LNCaP clone FGC (cell line): Measurements from ENCODE around the gene POLR2M.

Experiments
- DNase-seq: peaks from one replicate; pipeline ENCODE4 v3.0.0-alpha.2; 2011; ENCODE audit warnings: low read depth
- H3K4me3 ChIP-seq: 2 replicates; pipeline ENCODE4 v1.5.1; 2011; ENCODE audit warnings: mild to moderate bottlenecking, low read depth, low read length, control low read depth
- TF ChIP-seq, protein P1 (sequence below): IDR thresholded peaks from 2 replicates; pipeline ENCODE4 v1.5.1; 2012; ENCODE audit warnings: mild to moderate bottlenecking; ENCODE audit not compliant: control insufficient read depth, insufficient read depth; ENCODE audit errors: extremely low read depth

Gene POLR2M

GRCh38 chr15:57743424-57743823 is 36.9 kb downstream of the POLR2M start:
- no peak overlapping the region for H3K4me3 ChIP-seq
- DNase-seq, result no peak
- TF ChIP-seq, protein P1, sequence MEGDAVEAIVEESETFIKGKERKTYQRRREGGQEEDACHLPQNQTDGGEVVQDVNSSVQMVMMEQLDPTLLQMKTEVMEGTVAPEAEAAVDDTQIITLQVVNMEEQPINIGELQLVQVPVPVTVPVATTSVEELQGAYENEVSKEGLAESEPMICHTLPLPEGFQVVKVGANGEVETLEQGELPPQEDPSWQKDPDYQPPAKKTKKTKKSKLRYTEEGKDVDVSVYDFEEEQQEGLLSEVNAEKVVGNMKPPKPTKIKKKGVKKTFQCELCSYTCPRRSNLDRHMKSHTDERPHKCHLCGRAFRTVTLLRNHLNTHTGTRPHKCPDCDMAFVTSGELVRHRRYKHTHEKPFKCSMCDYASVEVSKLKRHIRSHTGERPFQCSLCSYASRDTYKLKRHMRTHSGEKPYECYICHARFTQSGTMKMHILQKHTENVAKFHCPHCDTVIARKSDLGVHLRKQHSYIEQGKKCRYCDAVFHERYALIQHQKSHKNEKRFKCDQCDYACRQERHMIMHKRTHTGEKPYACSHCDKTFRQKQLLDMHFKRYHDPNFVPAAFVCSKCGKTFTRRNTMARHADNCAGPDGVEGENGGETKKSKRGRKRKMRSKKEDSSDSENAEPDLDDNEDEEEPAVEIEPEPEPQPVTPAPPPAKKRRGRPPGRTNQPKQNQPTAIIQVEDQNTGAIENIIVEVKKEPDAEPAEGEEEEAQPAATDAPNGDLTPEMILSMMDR, result peak; percentile 30; the same call in 1 of the 2 replicates

- TF ChIP-seq, protein P1, result no peak
- no peak for DNase-seq
- H3K4me3 ChIP-seq, result no peak overlapping the region
These were observed 40.3 kb downstream of the POLR2M start for GRCh38 chr15:57746786-57747185.

- no peak for DNase-seq
- TF ChIP-seq, protein P1, result no peak
- no peak overlapping the region for H3K4me3 ChIP-seq
These were observed 40.8 kb downstream of the POLR2M start for GRCh38 chr15:57747206-57747896.

GRCh38 chr15:57751177-57751800 is 44.8 kb downstream of the POLR2M start:
- H3K4me3 ChIP-seq, result no peak overlapping the region
- TF ChIP-seq, protein P1, result peak; percentile 79
- DNase-seq, result no peak

DNA sequence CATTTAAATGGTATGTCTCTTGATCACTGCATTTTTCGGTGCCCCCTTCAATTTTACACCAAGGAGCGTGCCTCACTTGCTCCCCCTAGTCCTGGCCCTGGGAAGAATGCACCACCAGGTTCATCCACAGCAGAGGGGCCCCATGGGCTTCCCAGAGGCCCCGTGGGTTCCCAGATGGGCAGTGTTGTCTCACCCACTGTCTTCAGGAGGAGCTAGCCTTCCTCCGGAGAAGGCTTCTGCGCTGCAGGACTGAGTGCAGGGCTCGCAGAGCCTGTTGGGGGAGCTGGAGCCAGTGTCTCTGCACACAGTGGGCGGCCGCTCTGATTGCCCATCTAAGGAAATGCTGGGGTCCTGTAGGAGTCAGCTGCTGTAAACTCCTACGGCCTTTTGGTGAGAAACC is 45.9 kb downstream of the POLR2M start:
- no peak for DNase-seq
- H3K4me3 ChIP-seq, result no peak overlapping the region
- TF ChIP-seq, protein P1, result no peak

DNA sequence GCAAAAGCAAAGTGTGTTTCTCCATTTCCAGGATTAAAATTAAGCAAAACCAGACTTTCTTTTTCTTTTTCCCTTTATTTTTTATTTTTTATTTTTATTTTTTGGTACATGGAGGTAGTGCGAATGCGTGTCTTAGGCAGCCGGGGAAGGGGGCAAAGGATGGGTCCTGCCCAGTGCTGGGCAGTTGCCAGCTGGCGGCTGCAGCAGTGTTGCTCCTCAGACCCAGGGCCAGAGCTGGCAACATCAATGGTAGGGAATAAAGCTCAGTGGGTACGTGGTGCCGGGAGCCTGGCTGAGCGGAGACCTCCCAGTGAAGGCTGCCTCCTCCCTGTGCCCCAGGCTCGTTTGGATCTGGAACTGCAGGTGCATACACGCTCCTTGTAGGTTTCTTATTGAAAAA is 46.3 kb downstream of the POLR2M start:
- H3K4me3 ChIP-seq, result no peak overlapping the region
- no peak for DNase-seq
- TF ChIP-seq, protein P1, result no peak
